ENCODE data around the gene COL4A2.

The COL4A2 gene

GRCh38 chr13:110463156-110463555 is 156.1 kb downstream of the COL4A2 start:
- no peak for DNase-seq (ENCODE audit: low read depth)
- no peak for TF ChIP-seq CTCF (conservative IDR thresholded peaks at IDR 0.05; ENCODE audit: control insufficient read depth, insufficient read depth, low read depth, low read length)
- no peak overlapping the region for H3K4me3 ChIP-seq (ENCODE audit: control insufficient read depth, low read depth, low read length)

DNA sequence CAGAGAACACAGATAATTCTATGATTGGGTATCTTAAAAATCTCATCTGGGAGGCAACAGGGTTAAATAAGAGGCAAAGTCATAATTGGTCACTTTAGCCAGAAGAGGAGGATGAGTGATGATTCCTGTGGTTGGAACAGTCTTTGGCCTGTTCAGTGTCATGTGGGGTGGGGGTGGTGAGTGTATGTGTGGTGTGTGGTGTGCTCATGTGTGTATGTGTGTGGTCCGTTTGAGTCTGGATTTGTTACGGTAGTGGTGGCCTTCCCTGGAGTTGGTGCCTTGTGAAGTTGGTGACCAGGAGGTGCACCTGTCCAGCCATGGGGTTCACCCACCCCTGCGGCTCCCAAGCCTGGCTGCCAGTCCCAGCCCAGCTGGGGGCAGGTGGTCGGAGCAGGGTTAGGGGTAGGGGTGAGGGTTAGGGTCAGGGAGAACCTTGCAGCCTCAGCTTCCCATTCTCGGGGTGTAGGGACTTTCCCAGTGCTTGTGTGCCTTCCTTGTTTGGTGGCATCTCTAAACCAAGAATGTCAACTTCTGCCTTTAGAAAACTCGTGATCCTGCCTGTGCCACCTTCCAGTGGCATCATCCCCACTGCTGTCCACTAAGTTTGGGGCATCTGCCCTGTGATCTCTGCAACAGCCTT is 156.9 kb downstream of the COL4A2 start:
- H3K4me3 ChIP-seq (ENCODE audit: control insufficient read depth, low read depth, low read length): no peak overlapping the region
- peak; percentile 44 for DNase-seq (ENCODE audit: low read depth)
- no peak for TF ChIP-seq CTCF (conservative IDR thresholded peaks at IDR 0.05; ENCODE audit: control insufficient read depth, insufficient read depth, low read depth, low read length)

DNA sequence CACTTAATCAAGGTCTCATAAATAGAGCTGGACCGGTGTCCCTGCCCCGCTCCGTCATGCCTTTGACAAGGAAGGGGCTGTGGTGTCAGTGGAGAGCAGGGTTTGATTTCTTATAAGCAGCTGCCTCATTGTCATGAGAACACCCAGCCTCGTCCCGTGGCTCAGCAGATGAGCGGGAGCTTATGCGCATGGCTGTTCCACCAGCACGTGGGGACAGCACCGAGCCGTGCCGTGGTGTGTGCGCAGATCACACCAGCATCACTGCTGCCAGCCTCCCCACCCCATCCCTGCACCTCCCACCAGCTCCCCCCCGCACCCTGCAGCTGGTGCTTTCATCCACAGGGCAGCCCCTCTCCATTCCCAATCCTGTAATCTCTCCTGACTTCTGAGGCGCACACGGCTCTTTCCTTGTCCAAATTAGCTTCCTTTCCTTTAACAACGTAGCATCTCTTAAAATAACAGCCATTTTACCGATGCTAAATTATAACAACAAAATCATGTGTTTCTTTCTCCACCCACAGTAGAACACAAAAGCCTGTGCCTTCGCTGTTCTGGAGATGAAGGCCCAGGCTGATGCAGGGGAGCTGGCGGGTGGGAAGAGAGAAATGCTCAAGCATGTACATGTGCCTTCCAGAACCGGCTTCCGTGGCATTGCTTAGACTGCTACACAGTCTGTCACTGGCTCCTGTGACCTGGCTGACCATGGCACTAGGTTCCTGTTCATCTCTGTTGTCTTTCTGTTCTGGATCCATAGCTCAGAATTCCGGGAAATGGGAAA is 157.7 kb downstream of the COL4A2 start:
- no peak for TF ChIP-seq CTCF (conservative IDR thresholded peaks at IDR 0.05; ENCODE audit: control insufficient read depth, insufficient read depth, low read depth, low read length)
- DNase-seq (ENCODE audit: low read depth): no peak
- no peak overlapping the region for H3K4me3 ChIP-seq (ENCODE audit: control insufficient read depth, low read depth, low read length)

DNA sequence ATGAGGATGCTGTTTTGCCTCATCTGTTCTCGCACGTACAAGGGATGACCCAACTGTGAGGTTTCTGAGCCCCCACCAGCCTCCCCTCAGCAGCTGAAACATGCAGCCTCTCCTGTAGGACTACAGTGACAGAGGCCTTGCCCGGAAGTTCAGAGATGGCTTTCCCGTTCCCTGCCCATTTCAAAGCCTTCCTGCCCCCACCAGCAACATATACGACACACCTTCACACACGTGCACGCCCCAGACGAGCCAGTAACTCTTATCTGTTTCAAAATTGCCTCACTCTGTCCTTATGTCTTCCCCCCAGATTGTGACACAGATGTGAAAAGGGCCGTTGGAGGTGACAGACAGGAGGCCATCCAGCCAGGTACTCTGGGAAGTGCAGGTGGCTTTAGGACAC is 158.6 kb downstream of the COL4A2 start:
- no peak for TF ChIP-seq CTCF (conservative IDR thresholded peaks at IDR 0.05; ENCODE audit: control insufficient read depth, insufficient read depth, low read depth, low read length)
- no peak overlapping the region for H3K4me3 ChIP-seq (ENCODE audit: control insufficient read depth, low read depth, low read length)
- no peak for DNase-seq (ENCODE audit: low read depth)

DNA sequence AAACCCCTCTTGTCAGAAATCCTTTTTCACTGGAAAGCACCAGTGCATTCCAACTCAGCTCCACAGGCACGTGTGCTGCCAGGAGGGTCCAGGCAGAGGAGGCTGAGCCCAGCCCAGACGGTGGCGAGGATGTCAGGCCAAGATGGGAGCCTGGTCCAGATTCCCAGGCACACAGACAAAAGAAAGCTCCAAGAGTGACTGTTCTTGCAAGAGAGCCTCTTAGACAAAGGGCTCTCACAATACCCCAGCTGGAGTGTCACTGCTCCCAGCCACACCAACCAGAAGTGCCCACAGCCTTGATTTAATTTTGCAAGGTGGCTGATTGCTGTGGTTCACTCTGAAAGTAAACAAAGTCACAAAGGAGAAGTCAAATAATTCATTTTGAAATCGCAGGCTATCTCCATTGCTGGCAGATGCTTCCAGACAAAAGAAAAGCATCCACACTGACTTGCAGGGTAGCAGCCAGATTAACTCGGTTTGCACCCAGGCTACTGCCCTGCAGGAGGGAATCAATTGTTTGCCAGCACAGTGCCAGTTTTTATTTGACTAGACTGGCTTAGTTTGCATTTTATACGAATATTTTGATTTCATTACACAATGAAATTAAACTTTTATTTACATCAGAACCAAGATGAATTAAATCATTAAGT is 159.3 kb downstream of the COL4A2 start:
- no peak for DNase-seq (ENCODE audit: low read depth)
- no peak overlapping the region for H3K4me3 ChIP-seq (ENCODE audit: control insufficient read depth, low read depth, low read length)
- no peak for TF ChIP-seq CTCF (conservative IDR thresholded peaks at IDR 0.05; ENCODE audit: control insufficient read depth, insufficient read depth, low read depth, low read length)

GRCh38 chr13:110467516-110468110 is 160.5 kb downstream of the COL4A2 start:
- TF ChIP-seq CTCF (conservative IDR thresholded peaks at IDR 0.05; ENCODE audit: control insufficient read depth, insufficient read depth, low read depth, low read length): no peak
- no peak for DNase-seq (ENCODE audit: low read depth)
- no peak overlapping the region for H3K4me3 ChIP-seq (ENCODE audit: control insufficient read depth, low read depth, low read length)
